Stimulated activated CD8-positive, alpha-beta memory T cell treated with anti-CD3 and anti-CD28 coated beads, Interleukin-12 subunit alpha, Interleukin-12 subunit beta, amount 100 ng/mL, for 4 hours (primary cell): ENCODE data around the gene TMEM31.
"Not testable (repeated sequence)": the region's sequence is repeated elsewhere in the genome, so short reads cannot be mapped to it uniquely, and the experiment has no call there.

Source experiments
- DNase-seq: peaks from one replicate; pipeline ENCODE4 v3.0.0-alpha.2; 2020; ENCODE audit warnings: low read depth

TMEM31 gene

DNA sequence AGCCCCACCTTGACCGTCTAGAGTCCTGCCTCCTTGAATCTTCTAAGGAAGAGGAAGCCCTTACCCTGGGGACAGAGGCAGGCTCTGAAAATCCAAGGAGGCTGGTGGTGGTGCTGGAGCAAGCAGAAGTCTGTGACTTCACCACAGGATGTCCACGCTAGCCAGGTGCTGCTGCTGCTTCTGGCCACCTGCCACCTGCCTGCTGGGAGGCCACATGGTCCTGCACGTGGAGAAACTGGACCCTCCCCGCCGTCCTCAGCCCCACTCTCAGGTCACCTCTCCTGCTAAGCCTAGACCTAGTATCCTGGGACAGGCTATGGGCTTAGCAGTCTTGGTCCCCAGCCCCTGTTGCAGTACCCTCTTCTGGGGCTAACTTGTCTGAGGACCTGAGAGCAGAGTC, 15.8 kb downstream of the TMEM31 start:
- no peak for DNase-seq

- DNase-seq, result no peak
Observed at GRCh38 chrX:103727115-103727514, 16.4 kb downstream of the TMEM31 start.

DNA sequence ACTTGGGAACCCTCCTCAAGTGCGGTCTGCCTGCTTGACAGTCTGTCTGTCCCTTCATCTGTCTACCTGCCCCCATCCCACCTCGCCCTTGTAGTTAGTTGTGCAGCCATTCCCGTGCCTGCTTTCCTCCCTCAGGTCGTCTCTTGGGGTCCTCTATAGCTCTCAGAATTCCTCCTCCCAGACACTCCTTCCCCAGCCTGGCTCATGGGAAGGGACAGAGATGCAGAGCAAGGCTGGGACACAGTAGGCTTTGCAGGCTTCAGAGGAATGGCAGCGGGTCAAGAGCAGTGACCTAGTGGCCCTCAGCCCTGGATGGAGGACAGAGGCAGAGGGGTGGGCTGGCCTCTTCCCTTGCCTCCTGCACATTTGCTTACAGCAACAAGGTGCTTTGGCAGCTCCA, 18.3 kb downstream of the TMEM31 start:
- no peak for DNase-seq

DNA sequence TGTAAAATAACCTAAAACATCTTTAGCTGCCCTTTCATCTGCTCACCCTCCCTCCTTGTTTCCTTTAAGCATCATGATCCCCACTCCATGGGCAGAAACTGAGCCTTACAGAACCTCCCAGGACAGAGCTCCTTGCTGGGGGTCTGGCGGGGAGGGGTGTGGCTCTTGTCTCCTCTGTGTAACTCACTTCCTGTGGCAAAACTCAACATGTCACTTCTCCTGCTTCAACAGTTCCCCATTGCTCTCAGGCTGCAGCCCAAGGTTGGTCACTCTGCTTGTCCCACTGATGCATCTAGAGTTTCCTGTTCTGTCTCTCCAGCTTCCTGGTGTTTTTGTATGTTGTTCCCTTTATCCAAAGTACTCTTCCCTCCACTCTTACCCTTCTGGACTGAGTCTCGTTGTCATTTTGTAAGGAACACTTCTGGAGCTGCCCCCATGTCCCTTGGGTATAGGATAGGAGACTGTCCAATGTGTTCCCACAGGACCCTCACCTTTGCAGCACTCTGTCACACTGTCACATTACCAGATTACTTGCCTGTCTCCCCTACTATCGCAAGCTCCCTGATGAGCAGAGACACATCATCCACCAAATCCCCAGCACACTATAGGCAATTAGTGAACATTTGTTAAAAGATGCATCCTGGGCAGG, 19.6 kb downstream of the TMEM31 start:
- no peak for DNase-seq

DNA sequence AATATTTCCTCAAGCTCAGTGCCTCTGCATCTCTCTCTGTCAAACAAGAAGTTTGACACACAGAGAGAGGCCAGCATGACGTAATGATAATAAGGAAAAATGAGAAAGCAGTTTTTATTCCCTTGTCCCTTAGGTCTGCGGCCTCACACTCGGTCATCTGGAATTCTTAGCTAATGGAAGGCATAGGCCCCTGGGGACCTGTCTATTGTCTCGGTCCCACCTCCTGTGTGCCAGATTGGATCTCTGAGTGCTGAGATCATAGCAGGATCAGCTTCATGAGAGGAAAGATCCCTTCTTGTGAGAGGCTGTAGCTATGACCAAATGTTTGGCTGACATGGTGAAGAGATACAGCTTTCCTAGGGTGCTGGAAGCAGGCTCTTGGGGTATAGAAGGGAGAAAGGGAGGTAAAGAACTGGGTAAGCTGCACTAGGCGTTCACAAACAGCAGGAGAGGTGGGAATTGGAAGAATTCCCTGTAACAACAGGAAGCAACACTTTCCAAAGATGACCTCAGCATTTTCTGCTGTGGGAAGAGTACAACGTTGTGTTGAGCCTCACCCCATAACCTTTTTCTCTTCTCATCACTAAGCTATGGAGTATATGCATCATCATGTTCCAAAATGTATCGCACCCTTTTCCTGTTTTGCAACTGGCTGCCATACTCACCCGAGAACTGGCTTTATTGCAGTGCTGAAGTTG, 20.2 kb downstream of the TMEM31 start:
- no peak for DNase-seq

DNA sequence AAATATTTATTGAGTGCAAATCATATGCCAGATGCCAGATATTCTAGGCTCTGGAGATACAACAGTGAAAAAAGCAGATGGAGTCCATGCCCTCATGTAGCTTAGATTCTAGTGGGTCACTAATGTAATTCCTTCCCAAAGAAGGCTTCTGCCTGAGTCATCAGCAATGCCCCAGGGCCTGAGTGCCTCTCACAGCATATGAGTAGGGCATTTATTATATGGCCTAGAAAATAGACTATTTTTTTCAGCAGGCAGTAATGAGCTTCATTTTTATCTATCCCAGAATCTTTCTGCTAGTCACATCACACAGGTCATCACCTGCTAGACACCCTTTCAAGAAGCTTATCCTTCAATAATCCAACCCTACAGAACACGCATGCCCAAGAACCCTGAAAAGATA, 22.3 kb downstream of the TMEM31 start:
- no peak for DNase-seq

DNA sequence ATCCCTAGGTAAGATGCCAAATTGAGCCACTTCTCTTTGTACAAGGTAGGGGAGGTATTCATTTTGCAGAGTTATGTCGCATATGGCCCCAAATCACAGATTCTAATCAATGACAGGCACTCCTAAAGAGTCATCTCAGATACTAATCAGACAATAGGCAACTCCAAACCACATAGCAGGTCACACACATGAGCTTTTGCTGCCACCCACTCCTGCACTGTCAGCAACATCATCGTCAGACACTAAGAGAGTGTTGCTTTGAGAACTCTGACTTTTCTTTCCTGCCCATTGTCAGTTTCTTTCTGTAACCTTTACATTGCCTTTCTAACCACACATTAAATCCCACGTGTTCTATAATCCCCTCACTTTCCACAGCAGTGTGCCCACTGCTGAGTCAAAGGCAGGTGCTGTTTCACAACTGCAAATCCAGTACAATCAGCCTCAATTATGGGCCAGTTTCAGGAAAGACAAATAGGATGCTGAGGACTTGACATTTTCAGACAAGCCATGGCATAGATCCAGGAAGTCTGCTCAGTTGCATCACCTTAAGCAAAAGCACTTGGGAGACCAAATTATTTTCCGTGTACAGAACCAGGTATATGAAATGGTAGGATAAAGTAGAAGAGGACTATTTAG, 23.5 kb downstream of the TMEM31 start:
- no peak for DNase-seq

GRCh38 chrX:103737696-103738095, 27.0 kb downstream of the TMEM31 start:
- DNase-seq, result no peak

DNA sequence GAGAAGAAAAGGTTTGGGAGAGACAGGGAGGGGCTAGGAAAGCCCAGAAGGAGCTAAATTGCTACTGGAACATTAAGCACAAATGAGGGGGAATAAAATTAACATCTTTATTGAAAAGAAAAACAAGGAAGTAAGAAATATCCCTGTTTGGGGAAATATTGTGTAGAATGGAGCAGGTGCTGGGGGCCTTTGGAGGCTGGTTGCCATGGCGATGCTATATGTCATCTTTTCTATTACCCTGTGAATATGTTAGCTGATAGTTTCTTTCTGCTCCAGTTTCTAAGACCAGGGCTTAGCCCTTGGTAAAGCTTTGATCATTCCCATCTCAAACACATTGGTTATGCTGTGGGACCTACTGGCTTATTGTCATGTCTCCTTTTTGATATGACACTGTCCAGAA, 28.7 kb downstream of the TMEM31 start:
- no peak for DNase-seq

DNA sequence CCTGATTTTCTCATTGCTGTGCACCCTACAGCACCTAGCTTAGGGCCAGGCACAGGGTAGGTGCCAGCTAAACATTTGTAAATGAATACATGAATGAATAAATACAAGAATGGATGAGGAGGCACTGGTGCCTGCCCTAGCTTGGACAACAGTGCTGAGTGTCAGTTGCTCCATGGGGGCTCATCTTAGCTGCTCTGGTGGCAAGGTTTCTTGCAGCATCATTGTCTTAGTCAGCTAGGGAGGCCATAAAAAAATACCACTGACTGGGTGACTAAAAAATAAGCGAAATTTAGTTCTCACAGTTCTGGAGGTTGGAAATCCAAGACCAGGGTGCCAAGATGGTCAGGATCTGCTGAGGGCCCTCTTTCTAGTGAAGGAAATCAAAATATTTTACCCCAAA, 31.2 kb downstream of the TMEM31 start:
- DNase-seq, result no peak

DNA sequence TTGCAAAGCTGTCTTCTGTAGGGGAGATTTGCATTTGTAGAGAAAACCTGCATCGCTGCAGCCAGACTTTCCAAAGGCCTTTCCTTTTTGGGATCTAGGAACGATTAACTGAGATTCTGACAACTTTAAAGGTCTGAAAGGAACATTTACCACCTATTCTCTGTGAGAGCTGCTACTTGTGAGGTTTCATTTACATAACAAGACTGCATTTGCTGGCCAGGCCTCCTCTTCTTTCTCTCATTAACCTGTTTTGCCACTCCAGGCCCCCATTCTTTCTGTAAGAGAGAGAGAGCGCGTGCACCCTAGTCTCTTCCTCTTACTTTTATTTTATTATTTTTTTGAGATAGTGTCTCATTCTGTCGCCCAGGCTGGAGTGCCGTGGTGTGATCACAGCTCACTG, 31.6 kb downstream of the TMEM31 start:
- DNase-seq, result no peak

DNA sequence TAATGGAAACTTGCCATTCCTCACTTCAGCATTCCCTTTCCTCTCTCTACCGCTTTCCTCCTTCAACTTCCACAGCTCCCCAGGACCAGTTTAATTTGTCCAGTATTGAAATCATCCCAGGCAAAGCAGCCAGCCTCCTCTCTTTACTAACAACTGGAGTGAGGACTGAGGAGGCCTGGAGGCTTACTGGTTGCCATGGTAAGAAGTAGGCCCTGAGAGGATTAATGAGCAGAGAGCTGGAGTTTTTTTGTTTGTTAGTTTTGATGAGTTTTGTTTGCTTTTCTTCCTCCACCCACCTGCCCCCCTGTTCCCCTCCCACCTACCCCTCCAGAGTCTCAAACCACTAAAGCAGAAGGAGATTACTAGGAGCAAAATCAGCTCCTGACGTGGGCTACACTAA, 36.5 kb downstream of the TMEM31 start:
- DNase-seq, result no peak

- DNase-seq, result no peak
Observed at GRCh38 chrX:103754401-103754800, 43.7 kb downstream of the TMEM31 start.

GRCh38 chrX:103756736-103757135, 46.0 kb downstream of the TMEM31 start:
- no peak for DNase-seq

- no peak for DNase-seq
Observed at GRCh38 chrX:103758555-103758954, 47.8 kb downstream of the TMEM31 start.

- DNase-seq, result not testable (repeated sequence)
Observed at GRCh38 chrX:103763541-103763940, 52.8 kb downstream of the TMEM31 start.
